Activated T-helper 1 cell treated with Interleukin-2 at 50 U/mL for 16 hours (primary cell): Measurements from ENCODE around the gene TCF21.
"Not testable (repeated sequence)": the region's sequence is repeated elsewhere in the genome, so short reads cannot be mapped to it uniquely, and the experiment has no call there.

Experiments used
- DNase-seq: peaks from one replicate; pipeline ENCODE4 v3.0.0-alpha.2; 2020; ENCODE audit warnings: low read depth

The TCF21 gene

DNA sequence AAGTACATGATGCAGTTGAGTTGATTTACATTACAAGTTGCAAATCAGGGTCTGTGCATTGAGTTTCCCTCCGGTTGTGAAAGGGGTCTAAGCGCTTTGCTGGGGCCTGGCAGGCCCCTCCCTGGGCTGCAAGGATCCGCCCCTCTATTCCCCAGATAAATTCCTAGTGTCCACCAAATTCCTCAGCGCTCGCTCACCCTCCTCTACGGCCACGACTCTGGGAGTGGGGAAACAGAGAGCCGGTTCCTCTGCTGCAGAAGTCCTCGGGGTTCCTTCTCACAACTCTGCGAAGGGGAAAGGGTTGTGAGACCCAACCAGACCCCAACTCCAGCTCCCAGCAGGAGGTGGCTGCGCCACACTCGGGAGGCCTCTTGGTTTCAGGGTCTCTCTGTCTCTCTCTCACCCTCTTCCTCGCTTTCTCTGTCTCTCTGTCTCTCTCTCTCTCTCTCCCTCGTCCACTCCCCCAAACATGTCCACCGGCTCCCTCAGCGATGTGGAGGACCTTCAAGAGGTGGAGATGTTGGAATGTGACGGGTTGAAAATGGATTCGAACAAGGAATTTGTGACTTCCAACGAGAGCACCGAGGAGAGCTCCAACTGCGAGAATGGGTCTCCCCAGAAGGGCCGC is at the start of gene TCF21:
TCF21 (plus strand) TSS at position 185 of the 628 bp plus-strand sequence; CDS start at position 470, 285 bp downstream.
- DNase-seq, result no peak

DNA sequence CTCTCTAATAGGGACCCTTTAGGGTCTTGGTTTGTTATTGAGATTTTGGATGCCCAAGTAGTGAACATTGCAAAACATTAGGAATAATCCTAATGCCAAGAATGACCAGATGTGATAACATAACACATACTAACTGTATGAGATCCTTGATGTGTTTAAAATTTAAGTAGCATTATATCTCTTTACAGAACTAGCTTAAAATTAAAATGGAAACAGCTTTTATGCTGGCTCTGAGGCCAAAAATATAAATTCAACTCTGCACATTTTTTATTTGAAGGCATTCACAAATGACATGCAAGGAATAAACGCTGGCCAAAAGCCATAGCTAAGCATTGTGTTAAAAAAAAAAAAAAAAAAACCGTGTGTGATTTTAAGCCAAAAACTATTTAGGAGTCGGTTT is 47.7 kb upstream of the TCF21 start:
- no peak for DNase-seq

DNA sequence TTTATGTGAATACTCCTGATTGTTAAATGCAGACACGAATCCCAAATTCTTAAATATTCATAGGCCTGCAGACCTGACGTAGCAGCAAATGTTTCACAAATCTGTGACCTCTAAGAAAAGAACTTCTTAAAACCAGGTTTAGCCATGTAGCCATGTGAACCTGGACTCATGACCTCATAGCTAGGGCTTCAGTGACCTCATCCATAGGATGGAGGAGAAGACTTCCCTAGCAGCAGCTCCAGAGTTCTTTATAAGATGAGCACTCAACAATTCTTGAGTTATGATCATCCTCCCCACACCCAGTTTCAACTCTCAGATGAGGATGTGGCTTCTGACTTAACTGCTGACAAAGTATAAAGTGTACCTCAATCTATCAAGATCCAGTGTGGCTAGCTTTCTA is 45.8 kb upstream of the TCF21 start:
- no peak for DNase-seq

DNA sequence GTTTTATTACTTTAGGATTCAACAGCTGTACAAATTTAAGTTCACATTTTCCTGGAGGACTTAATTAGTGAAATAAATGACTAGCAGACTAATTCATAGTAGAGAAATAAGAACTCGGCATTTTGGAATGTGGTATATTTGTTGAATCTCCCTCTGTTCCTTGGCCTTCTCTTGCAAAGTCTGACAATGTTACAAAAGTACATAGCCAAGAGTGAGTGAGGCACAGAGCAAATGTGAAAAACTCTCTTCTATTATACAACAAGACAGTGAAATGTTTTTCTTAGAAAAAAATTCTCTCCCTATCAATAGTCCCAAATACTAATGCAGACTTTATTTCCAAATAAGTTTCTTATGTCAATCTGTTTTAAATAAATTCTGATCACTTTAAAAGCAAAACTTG is 44.2 kb upstream of the TCF21 start:
- no peak for DNase-seq

DNA sequence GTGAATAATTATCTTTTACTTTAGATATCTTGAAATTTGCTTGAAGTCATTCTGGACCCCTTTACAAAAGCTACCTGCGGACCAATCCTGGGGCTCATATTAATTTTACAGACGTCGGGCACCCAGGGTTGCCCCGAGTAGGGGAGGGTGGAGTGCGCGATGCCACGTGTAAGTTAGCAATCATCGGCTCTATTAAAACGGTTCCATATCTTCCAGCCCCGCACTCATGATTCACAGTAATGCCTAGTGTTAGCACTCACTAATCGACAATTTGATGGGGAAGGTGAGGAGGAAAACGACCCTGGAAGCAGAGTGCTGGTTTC is 34.9 kb upstream of the TCF21 start:
- DNase-seq, result no peak

DNA sequence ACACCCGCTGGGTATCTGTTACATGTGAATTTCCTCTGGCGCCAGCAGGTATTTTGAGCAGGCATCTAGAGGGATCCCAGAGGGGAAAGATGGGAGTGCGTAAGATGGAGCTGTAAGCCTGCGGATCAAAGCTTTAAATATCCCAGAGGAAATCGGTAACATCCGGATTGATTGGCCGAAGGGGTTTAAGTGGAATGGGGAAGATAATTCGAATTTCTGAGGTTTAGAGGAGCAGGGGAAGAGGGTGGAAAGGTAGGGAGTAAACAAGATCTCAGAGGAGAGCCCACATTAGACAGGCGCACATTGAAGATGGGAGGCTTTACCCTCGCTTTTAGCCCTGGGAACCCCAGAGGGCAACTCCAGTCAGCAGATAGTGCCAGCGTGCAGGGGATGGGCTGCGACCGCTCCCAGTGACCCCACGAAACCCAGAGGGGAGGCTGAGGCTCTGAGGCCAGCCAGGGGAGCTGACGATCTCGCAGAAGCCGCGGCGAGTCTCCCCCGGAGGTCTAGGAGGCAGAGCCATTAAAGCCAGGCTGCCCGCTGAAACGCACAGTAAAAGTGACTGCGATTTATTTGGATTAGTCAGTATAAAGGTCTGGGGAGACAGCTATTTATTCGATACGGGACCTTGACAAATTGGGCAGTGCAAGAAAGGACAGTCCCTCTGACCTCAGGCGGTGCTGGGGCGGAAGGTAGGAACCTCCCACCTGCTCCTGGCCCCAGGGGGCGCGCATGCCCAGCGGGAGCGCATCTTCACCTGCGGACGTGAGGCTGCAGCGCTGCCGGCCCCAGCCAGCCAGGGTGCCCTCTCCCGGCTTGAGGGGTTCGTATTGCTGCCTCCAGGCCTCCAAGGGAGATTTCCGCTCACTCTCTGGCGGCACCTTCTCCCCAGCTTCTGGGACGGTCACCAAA is 34.3 kb upstream of the TCF21 start:
- DNase-seq, result no peak

DNA sequence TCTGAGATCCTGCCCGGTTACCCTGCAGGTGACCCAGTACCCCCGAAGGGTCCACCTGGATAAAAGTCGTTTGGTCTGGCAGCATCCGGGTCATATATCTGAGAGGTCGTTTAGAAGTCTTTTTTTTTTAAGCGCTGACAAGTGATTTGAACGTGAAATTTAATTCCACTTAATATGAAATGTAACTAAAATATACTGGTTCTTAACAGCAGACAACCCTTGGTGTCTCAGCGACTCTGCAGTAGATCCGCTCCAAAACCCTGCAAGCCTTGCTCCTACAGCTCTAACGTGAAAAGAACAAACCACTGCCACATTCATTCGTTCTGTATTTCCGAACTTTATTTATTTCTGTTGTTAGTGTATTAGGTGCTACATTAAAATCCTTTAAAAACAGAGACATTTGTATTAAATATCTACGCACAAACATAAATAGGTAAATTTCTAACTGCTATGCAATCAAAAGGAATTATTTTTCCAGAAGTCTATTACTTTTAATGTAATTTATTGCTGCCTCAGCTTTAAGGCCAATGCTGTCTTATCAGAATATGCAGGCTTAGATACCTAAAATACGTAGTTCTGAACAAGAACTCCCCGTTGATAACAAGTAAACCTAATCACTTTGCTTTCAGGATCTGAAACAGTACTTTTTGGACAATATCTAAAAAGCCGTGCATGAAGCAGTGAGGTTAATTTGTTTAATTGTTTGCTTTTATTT is 33.5 kb upstream of the TCF21 start:
- no peak for DNase-seq

DNA sequence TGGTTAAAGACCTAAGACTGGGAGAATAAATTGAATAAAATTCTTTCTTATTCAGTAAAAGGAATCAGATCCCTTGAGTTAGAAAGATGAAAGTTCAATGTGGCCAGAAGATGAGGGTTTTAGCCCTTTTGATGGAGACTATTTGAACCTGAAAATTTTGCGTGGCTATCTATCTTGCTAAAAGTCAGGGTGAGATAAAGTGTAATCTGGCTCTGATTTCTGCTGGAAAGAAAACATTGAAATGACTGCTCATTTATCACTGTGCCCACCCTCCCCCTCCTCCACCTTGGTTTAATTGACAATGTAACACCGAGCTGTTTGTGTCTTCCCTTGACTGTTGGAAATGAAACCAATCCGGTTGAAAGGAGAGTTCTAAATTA is 32.9 kb upstream of the TCF21 start:
- no peak for DNase-seq

DNA sequence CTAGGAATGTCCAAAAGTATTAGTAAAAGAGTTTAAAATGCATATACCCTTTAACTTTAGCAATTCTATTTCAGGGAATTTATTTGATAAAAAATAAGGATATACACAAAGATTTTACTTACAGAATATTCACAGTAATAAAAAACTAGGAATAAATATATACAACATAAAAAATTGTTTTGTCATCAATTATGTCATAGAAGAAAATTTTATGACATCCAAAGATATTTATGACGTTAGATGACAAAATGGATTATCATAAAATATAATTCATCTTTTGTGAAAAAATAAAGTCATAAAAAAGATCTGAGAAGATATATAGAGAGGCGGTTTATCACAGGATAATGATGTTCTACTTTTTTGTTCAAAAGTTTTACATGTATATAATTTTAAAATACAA is 32.0 kb upstream of the TCF21 start:
- no peak for DNase-seq

DNA sequence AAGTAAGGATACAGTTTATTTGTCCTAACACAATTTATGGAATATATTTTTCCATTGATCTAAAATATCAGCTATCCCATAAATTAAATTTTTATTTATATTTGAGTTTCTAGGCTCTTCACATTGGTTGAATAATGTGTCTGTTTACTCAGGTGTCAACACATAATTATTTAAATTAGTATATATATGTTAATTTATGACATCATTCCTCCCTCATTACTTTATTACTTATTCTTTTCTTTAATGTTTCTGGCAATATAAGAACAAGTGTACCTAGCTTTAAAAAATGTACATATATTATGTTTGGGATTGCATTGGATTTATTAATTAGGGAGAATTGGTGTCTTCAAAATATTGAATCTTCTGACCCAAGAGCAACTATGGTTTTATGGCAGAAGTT is 31.2 kb upstream of the TCF21 start:
- DNase-seq, result no peak

DNA sequence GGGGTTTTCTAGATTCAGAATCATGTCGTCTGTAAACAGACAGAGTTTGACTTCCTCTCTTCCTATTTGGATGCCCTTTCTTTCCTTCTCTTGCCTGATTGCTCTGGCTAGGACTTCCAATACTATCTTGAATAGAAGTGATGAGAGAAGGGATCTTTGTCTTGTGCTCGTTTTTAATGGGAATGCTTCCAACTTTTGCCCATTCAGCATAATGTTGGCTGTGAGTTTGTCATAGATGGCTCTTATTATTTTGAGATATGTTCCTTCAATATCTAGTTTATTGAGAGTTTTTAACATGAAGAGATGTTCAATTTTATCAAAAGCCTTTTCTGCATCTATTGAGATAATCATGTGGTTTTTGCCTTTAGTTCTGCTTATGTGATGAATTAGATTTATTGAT is 27.6 kb upstream of the TCF21 start:
- not testable (repeated sequence) for DNase-seq

DNA sequence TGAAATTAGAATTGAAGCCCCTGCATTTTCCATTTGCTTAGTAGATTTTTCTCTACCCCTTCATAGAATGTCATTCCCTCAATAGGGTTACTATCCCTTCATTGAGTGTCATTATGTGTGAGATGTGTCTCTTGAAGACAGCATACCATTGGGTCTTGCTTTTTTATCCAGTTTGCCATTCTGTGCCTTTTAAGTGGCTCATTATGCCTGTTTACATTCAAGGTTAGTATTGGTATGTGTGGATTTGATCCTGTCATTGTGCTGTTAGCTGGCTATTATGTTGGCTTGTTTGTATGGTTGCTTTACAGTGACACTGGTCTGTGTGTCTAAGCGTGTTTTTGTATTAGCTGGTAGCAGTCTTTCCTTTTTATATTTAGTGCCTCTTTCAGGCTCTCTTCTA is 25.7 kb upstream of the TCF21 start:
- DNase-seq, result no peak

DNA sequence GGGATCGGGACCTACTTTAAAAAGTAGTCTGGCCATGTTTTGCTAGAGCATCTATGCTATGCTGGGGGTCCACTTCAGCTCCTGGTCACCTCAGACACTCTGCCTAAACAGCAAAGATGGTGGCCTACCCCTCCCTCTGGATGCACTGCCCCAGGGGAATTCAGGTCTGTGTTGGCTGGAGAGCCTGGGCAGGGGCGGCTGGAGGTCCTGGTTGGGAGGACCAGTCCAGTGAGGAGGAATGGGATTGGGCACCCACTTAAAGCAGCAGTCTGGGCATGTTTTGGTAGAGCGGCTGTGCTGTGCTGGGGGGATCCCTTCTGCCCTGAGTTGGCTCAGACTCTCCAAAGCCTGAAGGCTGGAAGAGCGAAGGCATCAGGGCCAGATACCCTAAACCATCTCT is 23.2 kb upstream of the TCF21 start:
- DNase-seq, result no peak

DNA sequence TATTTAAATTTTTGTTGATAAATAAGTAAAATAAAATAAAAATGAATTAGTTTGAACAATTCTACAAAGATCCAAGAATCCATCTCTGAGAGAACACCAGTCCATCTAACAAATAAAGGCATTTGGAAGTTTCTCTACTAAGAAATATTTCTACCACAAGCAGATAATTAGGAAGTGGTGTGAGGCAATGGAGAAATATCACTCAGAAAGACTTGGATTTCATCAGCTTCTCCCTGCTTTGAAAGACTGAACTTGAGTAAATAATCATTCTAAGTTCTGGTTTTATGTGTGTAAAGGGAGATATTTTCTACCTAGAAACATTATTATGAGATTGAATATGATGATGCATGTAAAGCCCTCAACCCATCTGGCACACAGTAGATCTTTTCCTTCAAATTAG is 17.8 kb upstream of the TCF21 start:
- no peak for DNase-seq

DNA sequence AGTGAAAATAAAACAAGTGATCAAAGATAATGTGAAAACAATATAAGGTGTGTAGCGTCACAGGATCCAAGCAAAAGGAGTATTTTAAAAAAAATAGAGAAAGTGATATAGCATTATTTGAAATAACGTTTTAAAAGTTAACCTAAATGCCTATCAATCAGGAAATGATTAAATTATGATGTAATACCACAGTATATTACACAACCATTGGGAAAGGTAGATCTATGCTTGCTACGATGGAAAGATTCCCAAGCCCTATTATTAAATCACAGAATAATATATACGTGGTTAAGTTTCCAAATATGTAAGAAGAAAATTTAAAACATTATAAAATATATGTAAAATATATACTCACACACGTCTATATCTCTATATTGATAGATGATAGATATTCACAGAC is 15.4 kb upstream of the TCF21 start:
- no peak for DNase-seq

DNA sequence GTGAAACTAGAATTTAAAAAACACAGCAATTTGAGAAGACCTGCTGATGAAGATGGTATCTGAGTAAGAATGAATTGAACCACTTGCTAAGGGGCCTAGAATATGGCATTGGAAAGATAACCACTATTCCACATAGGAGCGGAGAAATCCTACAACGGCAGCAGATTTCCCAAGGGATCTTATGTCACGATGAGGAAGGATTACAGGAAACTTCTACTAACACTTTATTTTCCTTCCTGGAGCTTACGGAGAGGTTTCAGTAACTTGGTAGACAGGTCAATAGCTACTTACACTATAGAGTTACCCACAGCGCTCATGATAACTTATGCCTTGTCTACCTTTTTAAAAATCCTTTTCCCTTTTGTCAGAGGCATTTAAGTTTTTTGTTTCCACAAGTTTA is 11.8 kb upstream of the TCF21 start:
- no peak for DNase-seq

DNA sequence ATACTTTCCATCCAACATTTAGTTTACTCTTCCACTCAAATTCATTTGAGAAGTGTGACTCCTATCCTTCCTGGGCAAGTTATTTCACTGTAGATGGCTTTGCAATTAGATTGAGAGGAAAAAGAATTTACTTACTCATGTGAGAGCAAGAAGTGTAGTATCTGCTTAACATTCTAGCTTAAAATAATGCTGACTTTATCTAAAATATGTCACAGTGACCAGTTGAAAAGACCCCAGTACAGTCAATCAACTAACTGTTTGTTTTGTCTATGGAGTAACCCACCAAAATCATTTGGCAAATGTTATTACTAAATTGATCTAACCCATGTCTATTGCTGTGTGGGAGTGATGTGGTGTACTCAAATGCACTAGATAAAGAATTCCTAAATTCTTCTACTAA is 8.9 kb upstream of the TCF21 start:
- no peak for DNase-seq

DNA sequence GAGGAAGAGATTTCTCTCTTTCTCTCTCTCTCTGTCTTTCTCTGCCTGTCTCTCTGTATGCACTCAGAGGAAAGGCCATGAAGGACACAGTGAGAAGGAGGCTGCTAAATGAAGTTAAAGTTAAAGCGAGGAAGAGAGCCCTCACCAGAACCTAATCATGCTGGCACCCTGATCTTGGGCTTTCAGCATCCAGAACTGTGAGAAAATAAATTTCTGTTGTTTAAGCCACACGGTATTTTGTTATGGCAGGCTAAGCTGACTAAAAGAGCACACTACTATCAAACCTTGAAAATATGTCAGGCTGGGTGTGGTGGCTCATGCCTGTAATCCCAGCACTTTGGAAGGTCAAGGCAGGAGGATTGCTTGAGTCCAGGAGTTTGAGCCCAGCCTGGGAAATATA is 8.0 kb upstream of the TCF21 start:
- DNase-seq, result no peak

DNA sequence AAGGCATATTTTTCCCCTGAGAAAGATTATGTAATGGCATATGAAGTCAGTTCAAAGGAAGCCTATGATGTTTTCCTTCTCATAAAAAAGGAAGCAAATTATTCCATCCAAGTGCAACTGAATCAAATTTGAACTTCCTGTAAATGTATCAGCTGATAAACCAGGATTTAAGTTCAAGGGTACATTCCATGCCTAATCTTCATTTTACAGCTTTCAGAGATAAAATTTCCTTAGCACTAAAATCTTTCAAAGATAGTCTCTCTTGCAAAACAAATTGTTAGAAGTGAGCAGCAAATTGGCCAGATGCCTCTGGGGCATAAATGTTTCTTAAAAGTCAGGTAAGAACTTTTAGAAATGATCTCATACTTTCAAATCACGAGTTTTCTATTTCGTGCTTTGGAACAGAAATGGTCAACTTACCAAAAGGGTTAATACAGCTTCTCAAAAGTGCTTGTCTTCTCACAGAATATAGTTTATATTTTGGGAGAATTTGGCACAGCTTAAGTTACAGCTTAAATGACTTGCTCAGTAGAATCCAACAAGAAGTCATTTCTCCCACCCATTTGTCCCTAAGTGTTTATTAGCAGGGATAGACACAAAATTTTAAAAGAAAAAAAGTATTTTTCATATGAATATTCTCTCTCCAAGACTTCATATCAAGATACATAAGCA is 2.7 kb upstream of the TCF21 start:
- no peak for DNase-seq

DNA sequence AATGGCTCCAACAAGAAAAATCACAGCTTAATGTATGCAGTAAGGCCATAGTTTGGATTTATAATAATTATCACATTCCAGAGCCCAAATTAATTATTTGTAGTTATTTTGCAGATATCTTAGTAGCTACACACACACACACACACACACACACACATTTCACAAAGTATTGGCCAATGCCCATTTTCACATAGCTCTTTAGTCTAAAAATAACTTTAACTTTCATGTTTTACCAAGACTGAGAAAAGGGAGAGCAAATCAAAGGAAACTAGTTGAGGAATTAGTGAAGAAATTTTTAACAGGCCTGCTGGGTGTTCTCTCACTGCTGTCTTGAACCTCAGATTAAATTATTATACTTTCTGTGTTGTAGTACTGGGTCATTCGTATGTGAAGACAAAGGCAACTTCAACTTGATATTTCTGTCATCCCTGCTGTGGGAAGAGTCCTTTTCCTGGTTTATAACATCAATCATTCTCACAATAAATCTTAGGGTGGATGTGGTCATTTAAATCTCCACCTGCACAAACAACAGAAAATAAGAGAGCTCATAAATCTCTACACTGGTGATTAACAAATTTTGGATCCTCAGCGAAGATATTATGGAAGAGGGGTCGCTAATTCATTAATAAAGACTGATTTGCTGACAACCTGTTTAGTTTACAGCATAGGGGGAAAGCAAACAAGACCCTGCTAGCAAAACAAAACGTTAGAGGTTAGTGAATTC is 1.6 kb upstream of the TCF21 start:
- DNase-seq, result no peak

DNA sequence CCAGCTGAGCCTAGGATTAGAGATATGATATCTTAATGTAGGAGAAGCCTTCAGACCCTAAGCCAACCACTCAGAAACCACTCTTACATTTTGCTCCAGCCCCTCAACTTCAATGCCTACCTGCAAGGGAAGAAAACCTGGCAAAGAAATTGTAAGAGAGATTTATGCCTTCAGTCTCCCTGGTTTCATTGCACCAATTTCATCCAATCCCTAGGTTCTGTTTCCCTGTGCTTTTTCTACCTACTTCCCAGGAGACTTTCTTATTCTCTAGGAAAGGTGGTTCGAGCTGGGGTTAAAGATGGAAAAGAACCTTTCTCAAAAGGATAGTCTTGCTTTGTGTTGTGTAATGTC is 1.1 kb upstream of the TCF21 start:
- no peak for DNase-seq
